HepG2 (cell line): ENCODE data around the gene MTA2. TPM values are rescaled to one million over a fixed set of nuclear protein-coding genes. Genes with fewer than 3 reads are reported as not detected.

Experiments used
- AGO2 ChIP-seq: fragments of 200-400 bp; formaldehyde crosslinking; optimal IDR thresholded peaks from 2 replicates; pipeline ENCODE3; 2017; ENCODE audit warnings: mild to moderate bottlenecking, low read depth, low read length, moderate library complexity
- BCL6 ChIP-seq: IDR thresholded peaks from 2 replicates; pipeline ENCODE4 v1.6.1; 2016; ENCODE audit warnings: missing genetic modification reagents, missing compliant biosample characterization
- HIVEP1 ChIP-seq: sonication (generic); formaldehyde crosslinking; IDR thresholded peaks from 2 replicates; pipeline ENCODE4 v1.4.0; 2020; ENCODE audit warnings: mild to moderate bottlenecking, missing genetic modification reagents
- HMGXB4 ChIP-seq, 2 experiments: sonication (generic) in 1 of 2; formaldehyde crosslinking in 1 of 2; IDR thresholded peaks; 2 replicates each; pipeline versions ENCODE4 v1.4.0 to v1.6.1; 2018 to 2020; ENCODE audit warnings: missing genetic modification reagents in 2 of 2, borderline replicate concordance in 1 of 2, low read depth in 1 of 2, mild to moderate bottlenecking in 1 of 2, missing biosample characterization in 1 of 2
- IKZF1 ChIP-seq: fragments of 450-650 bp; IDR thresholded peaks from 2 replicates; pipeline ENCODE4 v1.7.1; 2016
- IRF9 ChIP-seq: sonication (generic); formaldehyde crosslinking; IDR thresholded peaks from 2 replicates; pipeline ENCODE4 v1.8.0; 2022; ENCODE audit warnings: missing genetic modification reagents, mild to moderate bottlenecking, borderline replicate concordance
- KDM2A ChIP-seq: sonication (generic); formaldehyde crosslinking; IDR thresholded peaks from 2 replicates; pipeline ENCODE4 v1.4.0; 2020; ENCODE audit warnings: low read depth, missing genetic modification reagents, borderline replicate concordance
- SETDB1 ChIP-seq: sonication (generic); formaldehyde crosslinking; IDR thresholded peaks from 2 replicates; pipeline ENCODE4 v1.5.1; 2020; ENCODE audit warnings: missing genetic modification reagents, mild to moderate bottlenecking, borderline replicate concordance
- SIX4 ChIP-seq: sonication (generic); formaldehyde crosslinking; IDR thresholded peaks from 2 replicates; pipeline ENCODE4 v1.4.0; 2020; ENCODE audit warnings: missing genetic modification reagents
- ZFP62 ChIP-seq: sonication (generic); formaldehyde crosslinking; IDR thresholded peaks from 2 replicates; pipeline ENCODE4 v1.4.0; 2020; ENCODE audit warnings: missing genetic modification reagents
- ZFP91 ChIP-seq: sonication (generic); formaldehyde crosslinking; IDR thresholded peaks from 2 replicates; pipeline ENCODE4 v1.9.0; 2022; ENCODE audit warnings: missing genetic modification reagents, mild to moderate bottlenecking, borderline replicate concordance
- ZNF383 ChIP-seq: sonication (generic); formaldehyde crosslinking; IDR thresholded peaks from 2 replicates; pipeline ENCODE4 v1.4.0; 2020; ENCODE audit warnings: missing genetic modification reagents, mild to moderate bottlenecking, borderline replicate concordance
- ZNF510 ChIP-seq: sonication (generic); formaldehyde crosslinking; IDR thresholded peaks from 2 replicates; pipeline ENCODE4 v1.4.0; 2020; ENCODE audit warnings: low read depth, mild to moderate bottlenecking, missing genetic modification reagents
- ZNF704 ChIP-seq: sonication (generic); formaldehyde crosslinking; IDR thresholded peaks from 2 replicates; pipeline ENCODE4 v1.8.1; 2023; ENCODE audit warnings: mild to moderate bottlenecking, inconsistent platforms, moderate library complexity, missing genetic modification reagents, borderline replicate concordance
- ZNF761 ChIP-seq: sonication (generic); formaldehyde crosslinking; conservative IDR thresholded peaks from 2 replicates; pipeline ENCODE4 v1.4.0; 2020; ENCODE audit warnings: mild to moderate bottlenecking, missing genetic modification reagents
- polyA plus RNA-seq, 8 experiments: library from polyadenylated mRNA; depleted of rRNA in 3 of 8; stranded (reverse) in 7 of 8; unstranded in 1 of 8; fragments of >200 nt; fragmentation: Illumina TruSeq in 4 of 8; extraction: Trizol in 4 of 8; gene quantifications; 2 replicates each; pipeline versions ENCODE4 v1.2.1 to v1.2.3, GENCODE V29; 2011 to 2016; ENCODE audit warnings: low read depth in 4 of 8, missing spikeins in 1 of 8, mixed read lengths in 1 of 8; ENCODE audit not compliant: insufficient read depth in 1 of 8
- total RNA-seq, 5 experiments: library from RNA; depleted of rRNA; stranded (reverse); fragments of >200 nt; fragmentation: Illumina TruSeq; extraction: Trizol; gene quantifications; 2 replicates each; pipeline ENCODE4 v1.2.3, GENCODE V29; 2016; ENCODE audit warnings: low read depth in 1 of 5
- TF ChIP-seq, protein P1 (sequence below): sonication (generic); formaldehyde crosslinking; IDR thresholded peaks from 2 replicates; pipeline ENCODE4 v1.5.0; 2020; ENCODE audit warnings: mild to moderate bottlenecking, missing genetic modification reagents
- TF ChIP-seq, protein P2 (sequence below): sonication (generic); formaldehyde crosslinking; IDR thresholded peaks from 2 replicates; pipeline ENCODE4 v1.4.0; 2020; ENCODE audit warnings: missing genetic modification reagents

MTA2 gene
- total and polyA plus RNA-seq, 2 of the 13 experiments (the other 11 are each of a cell fraction or from before 2014, with no cell fraction given), result 14.0 to 70.0 TPM

- TF ChIP-seq HMGXB4 (CRISPR knock-in tag; IDR thresholded peaks at IDR 0.05; ENCODE audit: borderline replicate concordance in 1 of 2, low read depth in 1 of 2) (0 out of 4 replicates have a peak, but pooled peaks of 1 of the 2 experiments have one; percentile 11), AGO2 (peak; percentile 80), ZFP62 (no peak), HIVEP1 (no peak), SIX4 (CRISPR knock-in tag) (no peak), ZNF761 (CRISPR knock-in tag) (0 out of 2 replicates have a peak, but pooled peaks have one; percentile 21), KDM2A (CRISPR knock-in tag) (peak; percentile 93), ZNF704 (CRISPR knock-in tag) (peak; percentile 52; the same call in 1 of the 2 replicates), SETDB1 (0 out of 2 replicates have a peak, but pooled peaks have one; percentile 63), IRF9 (CRISPR knock-in tag) (0 out of 2 replicates have a peak, but pooled peaks have one; percentile 65), IKZF1 (no peak), ZNF510 (CRISPR knock-in tag) (0 out of 2 replicates have a peak, but pooled peaks have one; percentile 49), ZNF383 (CRISPR knock-in tag) (0 out of 2 replicates have a peak, but pooled peaks have one; percentile 40), ZFP91 (peak; percentile 64), BCL6 (CRISPR knock-in tag) (0 out of 2 replicates have a peak, but pooled peaks have one; percentile 5)
- TF ChIP-seq, protein P1, sequence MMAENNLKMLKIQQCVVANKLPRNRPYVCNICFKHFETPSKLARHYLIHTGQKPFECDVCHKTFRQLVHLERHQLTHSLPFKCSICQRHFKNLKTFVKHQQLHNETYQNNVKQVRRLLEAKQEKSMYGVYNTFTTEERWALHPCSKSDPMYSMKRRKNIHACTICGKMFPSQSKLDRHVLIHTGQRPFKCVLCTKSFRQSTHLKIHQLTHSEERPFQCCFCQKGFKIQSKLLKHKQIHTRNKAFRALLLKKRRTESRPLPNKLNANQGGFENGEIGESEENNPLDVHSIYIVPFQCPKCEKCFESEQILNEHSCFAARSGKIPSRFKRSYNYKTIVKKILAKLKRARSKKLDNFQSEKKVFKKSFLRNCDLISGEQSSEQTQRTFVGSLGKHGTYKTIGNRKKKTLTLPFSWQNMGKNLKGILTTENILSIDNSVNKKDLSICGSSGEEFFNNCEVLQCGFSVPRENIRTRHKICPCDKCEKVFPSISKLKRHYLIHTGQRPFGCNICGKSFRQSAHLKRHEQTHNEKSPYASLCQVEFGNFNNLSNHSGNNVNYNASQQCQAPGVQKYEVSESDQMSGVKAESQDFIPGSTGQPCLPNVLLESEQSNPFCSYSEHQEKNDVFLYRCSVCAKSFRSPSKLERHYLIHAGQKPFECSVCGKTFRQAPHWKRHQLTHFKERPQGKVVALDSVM (CRISPR knock-in tag), result no peak
- TF ChIP-seq, protein P2, sequence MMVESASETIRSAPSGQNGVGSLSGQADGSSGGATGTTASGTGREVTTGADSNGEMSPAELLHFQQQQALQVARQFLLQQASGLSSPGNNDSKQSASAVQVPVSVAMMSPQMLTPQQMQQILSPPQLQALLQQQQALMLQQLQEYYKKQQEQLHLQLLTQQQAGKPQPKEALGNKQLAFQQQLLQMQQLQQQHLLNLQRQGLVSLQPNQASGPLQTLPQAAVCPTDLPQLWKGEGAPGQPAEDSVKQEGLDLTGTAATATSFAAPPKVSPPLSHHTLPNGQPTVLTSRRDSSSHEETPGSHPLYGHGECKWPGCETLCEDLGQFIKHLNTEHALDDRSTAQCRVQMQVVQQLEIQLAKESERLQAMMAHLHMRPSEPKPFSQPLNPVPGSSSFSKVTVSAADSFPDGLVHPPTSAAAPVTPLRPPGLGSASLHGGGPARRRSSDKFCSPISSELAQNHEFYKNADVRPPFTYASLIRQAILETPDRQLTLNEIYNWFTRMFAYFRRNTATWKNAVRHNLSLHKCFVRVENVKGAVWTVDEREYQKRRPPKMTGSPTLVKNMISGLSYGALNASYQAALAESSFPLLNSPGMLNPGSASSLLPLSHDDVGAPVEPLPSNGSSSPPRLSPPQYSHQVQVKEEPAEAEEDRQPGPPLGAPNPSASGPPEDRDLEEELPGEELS (CRISPR knock-in tag), result 0 out of 2 replicates have a peak, but pooled peaks have one; percentile 5
Measured at GRCh38 chr11:62574363-62575071, 27.1 kb downstream of the MTA2 start (continued).
